Measurements from ENCODE around the gene TTK. TPM values are rescaled to one million over a fixed set of nuclear protein-coding genes. Genes with fewer than 3 reads are reported as not detected.

The TTK gene
- polyA plus RNA-seq, 1 experiment: 5.1 TPM

GRCh38 chr6:80091506-80091905 is 87.1 kb downstream of the TTK start:
- H3K27me3 ChIP-seq (ENCODE audit: control insufficient read depth, insufficient read depth, low read length): peaks cover 2% of the 10 kb centered on the region; the same call in 1 of the 2 replicates
- no peak for DNase-seq (ENCODE audit: low read depth)
- ChIA-PET CTCF (interaction anchor here (1.2 to 1.4 kb wide), 2 partner anchors 222 to 378 kb away, joined by 3 to 4 read pairs; no protein-coding TSS in a partner anchor), POLR2A (no interaction called here)
- no peak overlapping the region for H3K4me3 ChIP-seq (ENCODE audit: low read depth, low read length)
- TF ChIP-seq CTCF (IDR thresholded peaks at IDR 0.05; ENCODE audit: insufficient read depth, low read depth, low read length): no peak
- H3K36me3 ChIP-seq (ENCODE audit: control insufficient read depth, insufficient read depth, low read length): no peaks in the 10 kb centered on the region

Other genes with a start within 250 kb of the TTK start
- gene ELOVL4, start 57.1 kb upstream of the TTK start, polyA plus RNA-seq (2011; rRNA removed): 0.40 and 0.69 TPM in 2 replicates
- 8.0 and 14.0 TPM in 2 replicates for gene BCKDHB, start 102.0 kb downstream of the TTK start, polyA plus RNA-seq (2011; rRNA removed)

All from BJ (cell line).